GM18499 (cell line): ENCODE measurements around the gene AR.
"Not testable (repeated sequence)": the region's sequence is repeated elsewhere in the genome, so short reads cannot be mapped to it uniquely, and the experiment has no call there.

Experiments
- ATAC-seq: cut with Tn5 transposase; IDR thresholded peaks from one replicate; pipeline ENCODE4 v1.9.1; 2021; ENCODE audit warnings: moderate number of reproducible peaks; ENCODE audit not compliant: insufficient read depth, unreplicated experiment

AR gene

DNA sequence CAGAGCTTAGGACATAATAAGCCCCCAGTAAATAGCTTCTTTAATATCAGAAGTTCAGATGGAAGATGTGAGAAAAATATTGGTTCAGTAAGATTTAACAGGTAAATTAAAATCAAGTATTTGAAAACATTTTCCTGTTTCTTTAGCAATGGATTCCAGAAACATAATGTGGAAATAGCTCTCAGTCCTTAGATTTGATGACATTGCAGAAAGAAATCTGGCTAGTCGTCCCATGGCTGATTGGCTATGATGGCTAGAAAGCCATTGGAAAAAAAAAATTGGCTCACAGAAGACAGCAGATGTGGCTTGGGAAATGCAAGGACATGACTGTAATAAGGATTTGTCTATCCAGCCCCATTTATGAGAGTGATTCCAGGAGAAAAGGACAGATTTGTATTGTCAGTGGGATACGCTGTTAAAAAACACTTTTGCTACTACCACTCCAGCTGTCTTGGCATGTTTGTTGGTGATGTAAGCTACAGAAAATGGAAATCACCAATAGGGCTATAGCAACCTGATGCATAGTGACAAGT lies 78.3 kb downstream of the AR start:
- ATAC-seq: no peak

DNA sequence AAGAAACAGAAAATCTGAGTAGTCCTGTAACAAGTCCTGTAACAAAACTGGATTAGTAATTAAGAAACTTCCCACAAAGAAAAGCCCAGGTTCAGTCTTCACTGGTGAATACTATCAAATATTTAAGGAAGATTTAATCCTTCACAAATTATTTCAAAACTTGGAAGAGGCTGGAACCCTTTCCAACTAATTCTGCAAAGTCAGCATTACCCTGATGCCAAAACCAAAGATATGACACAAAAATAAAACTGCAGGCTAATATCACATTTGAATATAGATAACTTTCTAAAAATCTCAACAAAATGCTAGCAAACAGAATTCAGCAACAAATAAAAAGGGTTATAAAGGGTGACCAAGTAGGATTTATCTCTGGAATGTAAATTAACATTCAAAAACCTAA lies 80.5 kb downstream of the AR start:
- ATAC-seq: no peak

DNA sequence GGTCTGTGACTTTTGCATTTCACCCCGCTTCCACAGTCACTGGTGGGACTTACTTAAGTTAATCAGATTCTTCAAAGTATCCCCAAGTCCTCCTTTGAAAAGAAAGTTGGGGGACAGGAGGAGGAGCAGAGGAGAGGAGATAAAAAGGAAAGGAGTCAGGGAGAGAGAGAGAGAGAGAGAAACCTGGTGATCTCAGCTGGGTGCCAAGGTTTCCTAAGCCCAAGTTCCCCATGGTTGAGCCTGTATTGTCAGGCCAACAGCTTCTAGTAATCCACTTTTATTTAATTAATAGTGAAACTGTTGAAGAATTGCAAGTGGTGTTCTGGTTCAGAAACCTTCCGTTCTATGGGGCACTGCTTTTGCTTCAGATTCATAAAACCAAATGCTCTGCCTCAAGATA lies 91.6 kb downstream of the AR start:
- ATAC-seq: no peak

DNA sequence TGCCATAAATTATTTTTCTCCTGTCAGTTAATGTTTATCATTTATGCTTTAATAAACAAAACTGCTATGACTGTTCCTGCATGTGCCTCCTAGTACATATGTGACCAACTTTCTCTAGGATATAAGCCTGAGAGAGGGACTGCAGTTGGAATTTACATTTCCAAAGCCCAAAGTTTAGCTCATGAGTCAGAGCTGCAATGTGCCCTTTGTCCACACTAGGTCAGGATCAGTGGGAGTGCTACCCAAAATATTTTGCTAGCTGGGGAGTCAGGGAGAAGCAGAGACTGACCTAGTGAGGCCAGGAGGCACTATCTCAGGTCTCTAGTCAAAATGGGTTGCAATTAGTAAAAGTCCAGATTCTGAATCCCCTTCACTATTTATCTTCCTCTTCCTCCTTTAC lies 92.7 kb downstream of the AR start:
- ATAC-seq: no peak

DNA sequence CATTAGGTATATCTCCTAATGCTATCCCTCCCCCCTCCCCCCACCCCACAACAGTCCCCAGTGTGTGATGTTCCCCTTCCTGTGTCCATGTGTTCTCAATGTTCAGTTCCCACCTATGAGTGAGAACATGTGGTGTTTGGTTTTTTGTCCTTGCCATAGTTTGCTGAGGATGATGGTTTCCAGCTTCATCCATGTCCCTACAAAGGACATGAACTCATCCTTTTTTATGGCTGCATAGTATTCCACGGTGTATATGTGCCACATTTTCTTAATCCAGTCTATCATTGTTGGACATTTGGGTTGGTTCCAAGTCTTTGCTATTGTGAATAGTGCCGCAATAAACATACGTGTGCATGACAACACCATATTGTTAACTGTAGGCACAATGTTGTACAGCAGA lies 93.5 kb downstream of the AR start:
- not testable (repeated sequence) for ATAC-seq

DNA sequence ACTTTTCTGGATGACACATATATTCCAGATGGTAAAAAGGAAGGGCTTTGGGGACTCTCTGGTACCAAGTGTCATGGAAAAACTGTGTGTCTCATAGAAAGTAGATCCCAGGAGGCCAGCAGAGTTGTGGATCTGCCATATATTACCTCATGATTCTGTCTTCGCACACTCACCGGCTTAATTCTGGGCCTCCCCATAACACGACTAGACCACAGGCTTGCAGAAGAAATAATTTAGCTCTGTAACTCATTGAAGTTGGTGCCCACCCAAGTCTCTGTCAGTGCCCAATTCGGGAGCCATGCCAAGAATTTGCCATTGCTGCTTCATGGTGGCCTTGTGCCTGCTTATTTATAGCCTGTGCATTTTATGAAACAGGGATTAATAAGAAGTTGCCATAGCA lies 104.5 kb downstream of the AR start:
- ATAC-seq: no peak

DNA sequence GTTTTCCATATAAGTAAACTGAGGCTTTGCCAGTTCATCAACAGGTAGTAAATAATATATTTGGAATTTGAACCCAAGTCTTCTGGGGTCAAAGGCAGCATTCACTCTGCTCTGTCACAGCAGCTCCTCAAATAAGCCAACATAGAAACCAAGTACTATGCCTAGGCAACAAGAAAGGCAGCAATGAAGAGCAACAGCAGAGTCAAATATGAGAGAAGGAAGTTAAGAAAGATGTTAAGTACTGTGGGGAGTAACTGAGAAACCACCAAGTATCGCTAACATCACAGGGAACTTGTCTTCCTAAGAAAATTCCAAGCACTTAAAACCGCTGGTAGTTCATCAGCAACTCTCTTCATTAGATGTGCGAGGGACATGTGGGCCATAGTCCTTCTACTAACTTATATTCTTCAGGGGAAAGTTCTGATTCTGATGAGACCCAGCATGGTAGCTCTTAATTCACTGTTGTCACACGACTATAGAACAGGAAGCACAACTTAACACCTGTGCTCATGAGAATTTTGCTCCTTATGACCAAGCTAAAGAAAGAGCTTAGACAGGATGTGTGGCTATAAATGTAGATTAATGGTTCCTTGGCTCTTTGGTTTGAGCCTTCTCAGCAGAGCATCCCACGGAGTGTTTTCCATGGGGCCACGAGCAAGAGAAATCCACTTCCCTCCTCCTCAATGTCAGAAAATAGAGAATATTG lies 107.8 kb downstream of the AR start:
- no peak for ATAC-seq

DNA sequence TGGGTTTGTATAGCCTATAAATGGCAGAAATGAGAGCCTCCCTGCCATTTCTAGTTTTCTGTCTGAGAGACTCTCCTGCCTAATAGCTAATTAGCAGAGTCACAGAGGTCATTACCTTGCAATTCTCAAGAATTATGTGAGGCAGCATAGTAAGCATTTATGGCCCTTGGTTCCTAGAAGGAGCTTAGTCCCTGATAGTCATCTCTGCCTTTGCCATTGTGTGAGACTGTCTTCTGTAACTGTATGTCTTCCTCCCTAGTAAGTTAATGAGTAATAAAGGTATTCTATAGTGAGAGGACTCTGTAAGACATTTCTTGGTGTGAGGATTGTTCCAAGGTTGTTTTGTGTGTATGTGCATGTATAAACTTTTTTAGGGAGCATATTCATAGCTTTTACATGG lies 108.7 kb downstream of the AR start:
- no peak for ATAC-seq

DNA sequence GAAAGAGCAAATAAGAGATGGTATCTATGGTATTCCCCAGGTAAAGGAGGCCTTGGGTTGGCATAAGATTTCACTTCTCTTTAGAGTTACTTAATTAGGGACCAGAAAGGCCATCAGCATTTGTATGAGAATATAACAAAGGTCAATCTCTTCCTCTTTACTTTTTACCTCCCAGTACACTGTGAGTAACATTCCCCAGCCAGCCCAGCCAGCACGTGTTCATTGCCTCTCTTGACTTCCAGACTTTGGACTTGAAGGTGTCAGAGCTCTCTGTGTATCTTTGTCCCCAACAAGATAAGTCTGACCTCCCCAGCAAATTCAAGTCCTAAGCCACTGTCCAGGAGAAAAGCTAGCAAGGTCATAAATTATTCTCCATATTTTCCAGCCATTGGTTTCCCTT lies 110.5 kb downstream of the AR start:
- no peak for ATAC-seq

DNA sequence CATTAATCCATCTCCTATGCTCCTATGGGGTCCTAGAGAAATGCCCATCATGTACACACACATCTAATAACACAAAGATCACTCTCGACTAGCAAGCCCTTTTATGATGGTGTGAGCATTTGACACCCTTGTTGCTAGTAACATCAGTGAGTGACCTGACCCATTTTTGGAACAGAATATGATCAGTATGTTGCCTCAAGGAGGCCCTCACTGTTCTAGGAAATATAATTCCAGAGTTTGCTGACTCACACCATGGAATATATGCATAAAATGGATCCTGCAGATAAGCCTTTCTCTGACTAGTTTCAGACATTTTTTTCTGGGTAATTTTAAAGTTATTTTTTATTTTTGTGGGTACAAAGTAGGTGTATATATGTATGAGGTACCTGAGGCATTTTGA lies 121.8 kb downstream of the AR start:
- ATAC-seq: no peak

DNA sequence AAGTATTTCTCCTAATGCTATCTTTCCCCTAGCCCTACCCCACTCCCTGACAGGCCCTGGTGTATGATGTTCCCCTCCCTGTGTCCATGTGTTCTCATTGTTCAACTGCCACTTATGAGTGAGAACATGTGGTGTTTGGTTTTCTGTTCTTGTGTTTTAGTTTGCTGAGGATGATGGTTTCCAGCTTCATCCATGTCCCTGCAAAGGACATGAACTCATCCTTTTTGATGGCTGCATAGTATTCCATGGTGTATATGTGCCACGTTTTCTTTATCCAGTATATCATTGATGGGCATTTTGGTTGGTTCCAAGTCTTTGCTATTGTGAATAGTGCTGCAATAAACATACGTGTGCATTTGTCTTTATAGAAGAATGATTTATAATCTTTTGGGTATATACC lies 126.9 kb downstream of the AR start:
- not testable (repeated sequence) for ATAC-seq

DNA sequence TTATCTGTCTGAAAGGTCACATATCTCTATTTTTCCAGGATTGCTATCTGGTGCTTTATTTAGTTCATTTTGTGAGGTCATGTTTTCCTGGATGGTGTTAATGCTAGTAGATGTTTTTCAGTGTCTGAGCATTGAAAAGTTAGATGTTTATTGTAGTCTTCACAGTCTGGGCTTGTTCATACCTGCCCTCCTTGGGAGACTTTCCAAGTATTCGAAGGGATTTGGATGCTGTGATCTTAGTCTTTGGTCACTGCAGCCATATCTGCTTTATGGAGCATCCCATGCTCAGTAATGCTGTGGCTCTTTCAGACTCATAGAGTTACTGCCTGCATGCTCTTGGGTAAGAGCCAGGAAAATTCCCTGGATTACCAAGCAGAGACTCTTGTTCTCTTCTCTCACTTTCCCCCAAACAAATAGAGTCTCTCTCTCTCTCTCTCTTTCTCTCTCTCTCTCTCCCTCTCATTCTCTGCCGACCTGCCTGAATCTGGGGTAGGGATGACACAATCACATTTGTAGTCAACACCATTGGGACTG lies 130.0 kb downstream of the AR start:
- ATAC-seq: no peak

DNA sequence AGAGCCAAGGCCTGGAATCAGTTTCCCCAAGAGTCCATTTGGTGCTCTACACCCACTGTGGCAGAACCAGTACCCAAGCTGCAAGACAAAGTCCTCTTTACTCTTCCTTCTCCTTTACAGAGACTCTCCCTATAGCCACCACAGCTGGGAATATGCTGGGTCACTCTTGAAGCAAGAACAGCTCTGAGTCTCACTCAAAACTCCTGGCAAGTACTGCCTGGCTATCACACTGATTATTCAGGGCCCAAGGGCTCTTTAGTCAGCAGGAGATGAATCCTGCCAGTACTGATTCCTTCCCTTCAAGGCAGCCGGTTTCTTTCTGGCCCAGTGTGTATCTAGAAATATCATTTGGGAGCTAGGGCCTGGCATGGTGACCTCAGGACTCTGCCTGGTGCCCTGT lies 130.9 kb downstream of the AR start:
- ATAC-seq: no peak

DNA sequence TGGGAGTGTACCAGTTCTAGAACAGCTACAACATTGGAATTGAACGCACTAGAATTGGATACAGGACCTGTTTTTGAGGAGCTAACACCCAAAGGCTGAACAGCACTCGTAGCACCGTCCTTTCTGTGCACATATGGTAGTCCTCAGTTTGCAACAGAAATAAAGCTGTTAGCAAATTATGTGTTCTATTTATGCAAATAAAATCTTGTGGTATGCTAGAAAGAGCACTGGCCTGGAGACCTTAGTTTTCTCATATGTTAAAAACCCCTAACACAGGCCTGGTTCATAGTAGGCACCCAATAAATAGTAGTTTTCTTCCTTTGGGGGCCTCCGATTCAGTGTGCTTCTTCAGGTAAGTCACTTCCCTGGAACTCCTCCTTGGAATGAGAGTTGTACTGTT lies 140.3 kb downstream of the AR start:
- ATAC-seq: no peak

DNA sequence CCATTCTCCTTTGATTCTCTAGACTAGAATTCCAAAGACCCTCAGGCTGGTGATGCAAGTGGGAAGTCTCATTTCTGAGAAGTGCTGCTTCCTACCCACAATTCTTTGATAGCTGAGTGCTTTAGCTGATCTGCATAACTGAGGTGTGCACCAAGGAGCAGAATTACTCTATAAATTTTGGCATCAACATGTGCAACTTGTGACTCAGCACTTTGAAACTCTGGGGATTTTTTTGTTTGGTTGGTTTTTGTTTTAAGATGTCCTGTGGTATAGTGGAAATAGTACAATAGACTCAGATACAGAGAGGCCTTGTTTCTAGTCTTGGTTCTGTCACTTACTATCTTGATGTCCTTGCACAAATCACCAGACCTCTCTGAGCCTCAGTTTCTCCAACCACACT lies 148.4 kb downstream of the AR start:
- no peak for ATAC-seq

DNA sequence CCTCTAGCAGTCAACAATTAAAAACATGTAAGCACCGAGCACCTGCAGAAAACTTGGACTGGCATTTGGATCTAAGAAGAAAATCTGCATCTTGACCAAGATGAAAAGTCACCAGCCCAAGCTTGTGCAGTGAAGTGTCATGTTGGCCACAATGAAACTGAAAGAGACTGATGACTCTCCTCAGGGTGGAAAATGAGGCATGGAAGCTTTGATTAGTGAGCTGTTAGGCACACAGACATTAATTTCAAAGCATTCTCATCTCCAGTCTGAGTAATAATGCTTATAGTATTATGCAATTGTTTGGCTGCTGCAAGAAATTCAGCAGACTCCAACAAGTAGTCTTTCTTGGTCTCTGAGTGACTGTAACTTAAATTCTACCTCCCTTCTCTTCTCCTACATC lies 150.1 kb downstream of the AR start:
- ATAC-seq: no peak

DNA sequence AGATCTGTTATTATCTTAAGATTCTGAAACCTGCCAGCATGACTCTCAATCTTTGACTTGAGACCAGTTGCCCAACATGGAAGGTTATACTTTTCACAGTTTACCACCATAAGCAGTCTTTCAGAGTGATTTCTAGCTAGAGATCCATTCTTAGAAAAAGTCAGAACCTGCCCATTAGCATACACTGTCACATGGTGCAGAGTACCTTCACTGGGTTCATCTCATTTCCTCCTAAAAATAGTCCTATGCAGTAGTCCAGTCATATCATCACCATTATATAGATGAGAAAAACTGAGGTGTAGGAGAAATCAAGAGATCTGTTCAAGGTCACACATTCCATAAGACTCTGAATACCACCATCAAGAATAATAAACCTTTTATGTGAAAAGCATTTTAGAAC lies 153.6 kb downstream of the AR start:
- ATAC-seq: no peak

DNA sequence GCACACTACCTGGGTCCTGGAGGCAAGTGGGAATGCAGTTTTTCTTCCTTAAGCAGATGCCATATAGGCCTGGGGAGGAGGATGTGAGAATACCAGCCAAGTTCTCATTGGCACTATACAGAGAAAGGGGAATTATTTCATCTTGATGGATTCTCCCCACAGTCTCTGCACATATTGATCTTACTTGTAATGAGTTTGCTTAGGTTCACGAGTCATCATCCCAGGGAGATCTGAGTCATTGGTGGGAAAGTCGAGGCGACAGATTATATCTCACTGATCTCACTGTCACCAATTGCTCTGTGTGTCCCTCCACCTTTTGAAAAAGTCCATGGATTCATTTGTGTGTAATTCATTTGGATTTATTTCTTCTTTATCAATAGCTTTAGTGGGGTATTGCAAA lies 156.8 kb downstream of the AR start:
- no peak for ATAC-seq

DNA sequence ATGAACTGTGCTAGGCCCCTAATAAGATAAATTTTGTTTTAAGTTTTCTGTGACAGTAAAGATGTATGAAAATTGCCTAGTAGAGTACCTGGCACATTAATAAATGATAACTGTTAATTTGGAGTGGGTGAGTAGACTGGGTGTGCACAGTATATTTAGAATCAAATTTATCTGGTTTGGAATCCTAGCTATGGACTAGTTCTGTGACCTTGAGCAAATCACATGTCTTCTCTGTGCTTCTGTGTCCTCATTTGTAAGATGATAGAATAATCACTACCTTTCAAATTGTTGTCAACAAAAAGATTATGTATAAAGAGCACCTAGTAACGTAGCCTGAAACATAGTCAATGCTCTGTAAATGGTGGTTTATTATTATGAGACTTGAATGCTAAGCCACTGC lies 170.2 kb downstream of the AR start:
- no peak for ATAC-seq

DNA sequence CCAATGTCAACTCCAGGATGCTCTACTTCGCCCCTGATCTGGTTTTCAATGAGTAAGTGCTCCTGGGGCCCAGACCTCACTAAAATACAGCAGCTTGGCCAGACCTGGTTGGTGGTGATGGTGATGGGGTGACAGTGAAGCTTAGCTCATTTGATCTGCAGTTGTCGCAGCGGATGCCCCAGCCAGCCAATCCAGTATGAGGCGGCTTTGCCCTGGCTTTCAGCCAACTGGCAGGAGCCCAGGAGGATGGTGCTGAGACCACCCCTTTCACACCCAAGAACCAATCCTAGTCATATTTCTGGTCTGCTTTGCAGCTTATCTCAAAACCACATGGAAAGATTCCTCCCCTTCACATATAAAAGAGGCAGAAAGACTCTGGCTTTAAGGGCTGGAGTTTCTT lies 173.8 kb downstream of the AR start:
- no peak for ATAC-seq

DNA sequence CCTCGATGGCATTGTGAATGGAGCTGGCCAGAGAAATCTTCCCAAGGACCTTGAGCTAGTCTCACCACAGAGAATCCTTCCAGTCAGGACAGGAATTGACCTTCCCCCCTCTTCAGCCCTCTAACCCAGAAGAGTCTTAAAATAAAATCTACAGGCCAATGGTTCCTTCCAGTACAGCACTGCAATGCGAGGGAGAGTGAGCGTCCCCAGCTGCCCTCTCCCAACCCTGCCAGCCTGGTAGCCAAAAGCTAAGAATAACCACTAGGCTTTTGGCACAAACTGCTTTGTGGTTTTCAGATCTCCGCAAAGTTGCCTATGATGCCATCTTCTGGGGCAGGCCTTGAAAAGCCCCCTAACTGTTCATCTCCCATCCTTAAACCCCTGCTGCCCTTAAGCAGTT lies 175.1 kb downstream of the AR start:
- ATAC-seq: no peak

DNA sequence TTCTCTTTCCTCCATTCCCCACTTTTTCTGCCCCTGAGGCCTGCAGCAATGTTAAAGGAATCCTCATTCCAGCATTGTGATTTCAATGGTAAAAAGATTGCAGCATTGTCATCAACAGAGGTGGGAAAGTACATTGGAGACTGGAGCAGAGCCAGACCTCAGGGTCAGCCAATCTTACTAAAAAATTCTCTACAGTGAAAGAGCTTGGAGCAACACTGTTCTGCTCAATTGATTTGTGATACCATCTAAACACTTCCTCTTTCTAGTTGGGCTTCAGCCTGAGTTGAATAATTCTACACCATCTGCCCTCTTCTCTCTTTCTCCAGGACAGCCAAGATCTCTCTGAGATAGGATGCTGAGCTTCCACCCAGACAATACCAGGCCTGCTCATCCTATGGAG lies 176.5 kb downstream of the AR start:
- ATAC-seq: no peak
